ENCODE measurements around the gene PDGFRB.
"Not testable (repeated sequence)": the region's sequence is repeated elsewhere in the genome, so short reads cannot be mapped to it uniquely, and the experiment has no call there.

Gene PDGFRB

DNA sequence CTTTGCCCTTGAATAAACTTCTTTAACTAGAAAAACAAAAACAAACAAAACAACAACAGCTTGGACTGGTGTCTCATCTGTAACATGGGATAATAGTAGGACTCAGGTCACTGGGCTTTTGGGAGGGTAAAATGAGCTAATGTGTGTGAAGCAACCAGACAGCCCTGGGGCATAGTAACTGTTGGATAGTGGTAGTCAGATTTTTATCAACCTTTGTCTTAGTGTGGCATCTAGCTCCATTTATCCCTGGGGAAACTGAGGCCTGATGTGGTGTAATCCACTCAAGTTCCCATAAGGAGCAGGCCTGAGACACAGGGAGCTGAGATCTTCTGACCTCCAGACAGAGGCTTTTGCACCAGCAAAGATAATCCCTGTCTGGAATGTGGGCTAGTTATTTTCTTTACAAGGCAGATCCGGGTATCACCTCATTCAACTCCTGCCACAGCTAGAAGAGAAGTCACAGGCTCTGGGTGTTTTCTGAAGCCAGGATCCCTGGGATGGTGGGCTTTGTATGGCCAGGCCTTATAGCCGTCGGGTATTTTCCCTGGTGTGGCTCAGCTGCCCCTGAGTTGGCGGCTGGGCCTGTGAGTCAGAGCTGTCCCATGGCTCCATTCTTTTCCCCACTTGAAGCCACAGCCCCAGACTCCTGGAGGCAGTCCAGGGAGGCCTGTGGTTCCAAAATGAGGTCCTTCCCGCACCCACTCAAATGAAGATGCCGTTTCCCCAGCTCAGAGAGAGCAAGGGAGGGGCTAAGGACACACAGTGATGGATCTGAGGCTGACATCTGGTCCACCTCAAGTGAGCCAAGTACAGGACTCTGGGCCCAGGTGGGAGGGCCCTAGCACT is 43.2 kb downstream of the PDGFRB start:
- no peak for DNase-seq

DNA sequence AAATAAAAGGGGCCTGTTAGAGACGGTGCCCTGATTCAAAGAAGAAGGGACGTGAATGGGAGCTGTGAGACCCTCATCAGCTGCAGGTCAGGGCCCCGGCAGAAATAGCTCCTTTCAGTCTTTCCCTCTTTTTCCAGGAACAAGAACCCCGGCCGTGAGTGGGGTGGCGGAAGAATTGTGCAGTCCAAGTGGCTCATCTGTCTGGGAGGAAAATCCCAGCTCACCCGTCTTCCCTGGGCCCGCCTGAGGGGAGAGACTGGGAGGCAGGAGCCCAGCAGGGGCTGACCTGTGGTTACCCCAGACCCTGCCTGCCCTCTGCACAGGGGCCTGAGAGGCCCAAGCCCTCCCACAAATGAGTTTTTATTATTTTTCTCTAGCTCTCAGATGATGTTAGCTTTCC is 44.5 kb downstream of the PDGFRB start:
- no peak for DNase-seq

DNA sequence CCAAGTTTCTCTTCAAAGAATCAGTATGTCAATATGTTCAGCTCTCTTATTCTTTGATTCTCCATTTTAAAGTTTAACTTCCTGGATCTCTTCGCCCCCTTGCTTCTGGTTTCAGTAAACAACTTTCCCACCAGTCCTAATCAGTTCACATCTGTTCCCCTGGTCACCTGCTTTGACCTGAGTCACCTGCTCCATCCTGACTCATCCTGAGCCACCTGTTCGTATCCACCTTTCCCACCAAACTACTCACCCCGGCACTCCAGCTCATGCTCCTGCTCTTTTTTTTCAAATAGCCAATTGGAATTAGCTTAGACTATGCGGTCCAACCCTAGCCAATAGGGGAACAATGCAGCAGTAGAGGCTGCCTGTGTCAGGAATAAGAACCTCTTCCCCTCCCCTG is 45.7 kb downstream of the PDGFRB start:
- DNase-seq: no peak

DNA sequence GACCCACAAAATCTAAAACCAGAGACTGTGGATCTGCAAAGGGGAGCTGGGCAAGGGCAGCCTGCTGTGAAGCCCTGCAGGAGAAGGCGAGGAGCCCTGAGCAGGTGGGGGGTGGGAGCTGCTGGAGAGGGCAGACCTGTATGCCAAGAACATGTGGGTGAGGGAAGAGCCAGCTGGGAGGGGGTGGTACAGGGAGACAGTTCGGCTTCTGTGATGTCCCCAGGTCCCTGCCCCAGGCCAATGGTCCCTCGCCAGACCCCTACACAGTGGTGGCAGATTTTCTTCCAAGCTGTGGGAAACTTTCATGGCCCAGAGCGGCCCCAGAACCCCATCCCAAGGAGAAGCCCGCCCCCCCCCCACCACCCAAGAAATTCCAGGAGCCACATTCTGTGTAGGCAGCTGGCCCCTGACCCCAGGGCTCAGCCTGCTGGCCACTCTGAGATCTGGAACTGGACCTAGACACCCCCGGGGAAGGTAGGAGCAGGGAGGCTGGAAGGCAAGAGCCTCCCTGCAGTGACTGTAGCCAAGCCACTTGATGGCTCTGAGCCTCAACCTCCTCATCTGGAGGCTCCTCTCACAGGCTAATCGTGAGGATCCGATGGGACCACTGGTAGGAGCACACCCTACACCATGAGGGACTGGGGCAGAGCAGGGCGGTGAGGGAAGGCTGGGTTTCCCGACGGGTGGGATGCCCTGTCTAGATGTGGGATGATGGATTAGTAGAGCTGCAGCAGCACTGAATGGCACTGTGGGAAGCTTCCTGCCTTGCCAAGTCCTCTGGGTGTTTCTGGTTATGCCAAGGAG is 46.7 kb downstream of the PDGFRB start:
- DNase-seq: no peak

DNA sequence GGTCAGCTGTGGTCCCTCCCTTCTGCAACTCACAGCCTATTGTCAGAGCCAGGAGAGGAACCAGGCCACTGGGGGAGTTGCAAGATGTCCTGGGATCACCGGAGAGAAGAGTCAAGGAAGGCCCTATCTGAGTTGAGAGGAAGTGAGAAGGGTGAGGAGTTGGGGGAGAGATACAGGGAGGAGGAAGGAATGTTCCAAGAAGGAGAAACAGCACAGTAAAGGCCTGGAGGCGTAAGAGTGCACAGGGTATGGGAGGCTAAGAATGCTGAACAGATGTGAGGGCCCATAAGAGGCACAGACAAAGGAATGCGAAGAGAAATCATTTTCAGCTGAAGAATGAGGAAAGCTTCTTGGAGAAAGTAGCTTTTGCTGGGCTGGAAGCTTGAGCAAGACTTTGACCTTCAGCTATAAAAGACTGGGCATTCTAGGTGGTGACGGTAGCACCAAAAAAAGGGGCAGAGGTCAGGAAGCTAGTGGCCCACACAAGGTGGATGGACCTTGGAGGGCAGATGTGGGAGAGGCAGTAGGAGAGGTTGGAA is 47.7 kb downstream of the PDGFRB start:
- no peak for DNase-seq

DNA sequence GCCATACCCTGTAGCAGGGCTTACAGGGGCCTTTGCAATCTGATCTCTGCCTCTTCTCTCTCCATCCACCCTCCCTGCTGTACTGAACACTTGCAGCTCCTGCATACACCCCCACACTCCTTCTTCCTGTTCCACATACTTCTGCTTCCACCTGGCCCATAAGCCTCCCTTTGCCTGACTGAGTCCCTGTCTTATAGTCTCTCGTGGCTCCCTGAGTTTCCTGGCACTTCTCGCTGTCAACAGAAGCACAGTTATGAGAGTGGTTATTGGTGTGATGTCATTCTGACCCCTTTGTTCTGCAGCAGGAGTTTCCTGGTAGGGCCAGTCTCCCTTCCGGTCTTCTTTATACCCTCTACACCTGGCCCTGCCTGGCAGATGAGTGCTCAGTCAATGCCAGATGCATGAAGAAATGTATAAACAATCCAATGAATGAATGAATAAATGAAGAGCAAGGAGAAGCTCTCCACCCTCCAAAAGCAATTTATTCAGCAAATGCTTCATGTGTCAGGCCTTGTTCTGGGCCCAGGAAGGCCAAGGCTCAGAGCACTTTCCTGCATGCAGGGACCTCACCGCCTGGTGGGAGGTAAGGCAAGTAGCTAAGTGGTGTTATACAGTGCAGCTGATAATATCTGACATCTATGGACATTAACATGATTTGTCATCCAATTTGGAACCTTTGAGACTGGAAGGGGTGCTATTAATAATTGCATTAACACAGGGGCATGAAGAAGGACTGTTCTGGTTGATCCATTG is 48.8 kb downstream of the PDGFRB start:
- no peak for DNase-seq

DNA sequence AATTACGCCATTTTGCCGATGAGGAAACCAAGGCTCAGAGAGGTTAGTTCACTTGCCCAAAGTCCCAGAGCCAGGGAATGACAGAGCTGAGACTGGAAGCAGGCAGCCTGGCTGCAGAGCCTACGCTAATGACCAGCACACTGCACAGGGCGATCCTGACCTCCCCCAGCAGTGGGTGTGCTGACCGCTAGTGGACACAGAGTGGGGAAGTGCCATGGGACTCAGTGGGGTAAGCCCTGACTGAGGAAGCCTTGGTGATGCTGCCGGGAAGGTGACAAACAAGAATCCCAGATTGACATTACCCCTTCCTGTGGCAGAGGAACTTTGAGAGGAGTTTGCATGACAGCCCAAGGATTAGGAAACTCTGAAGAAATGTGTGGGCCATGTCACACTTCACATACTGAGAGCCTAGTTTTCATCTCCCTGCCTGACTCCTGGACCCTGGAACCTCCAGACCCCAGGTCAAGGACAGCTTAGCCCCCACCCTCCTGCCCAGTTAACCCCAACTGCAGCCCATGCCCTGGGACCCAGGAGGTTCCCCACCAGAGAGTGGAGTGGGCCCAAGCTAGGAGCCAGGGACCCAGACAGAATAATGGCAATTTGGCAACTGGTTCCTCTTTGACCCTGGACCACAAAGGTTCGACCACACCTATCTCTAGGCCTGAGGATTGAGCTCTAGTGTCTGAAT is 49.6 kb downstream of the PDGFRB start:
- DNase-seq: no peak

DNA sequence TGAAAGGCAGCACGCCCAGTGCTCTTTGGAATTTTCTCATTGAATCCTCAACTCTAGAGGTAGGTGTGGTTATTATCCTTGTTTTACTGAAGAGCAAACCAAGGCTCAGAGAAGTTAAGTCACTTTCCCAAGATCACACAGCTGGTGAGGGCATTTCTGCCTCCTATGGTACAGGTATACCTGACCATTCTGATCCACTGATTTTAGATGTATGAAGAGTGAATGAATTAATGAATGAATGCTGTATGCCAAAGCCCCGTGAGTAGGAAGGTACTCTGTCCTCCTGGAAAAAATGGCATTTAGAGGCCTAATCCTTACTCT is 51.1 kb downstream of the PDGFRB start:
- DNase-seq: no peak

DNA sequence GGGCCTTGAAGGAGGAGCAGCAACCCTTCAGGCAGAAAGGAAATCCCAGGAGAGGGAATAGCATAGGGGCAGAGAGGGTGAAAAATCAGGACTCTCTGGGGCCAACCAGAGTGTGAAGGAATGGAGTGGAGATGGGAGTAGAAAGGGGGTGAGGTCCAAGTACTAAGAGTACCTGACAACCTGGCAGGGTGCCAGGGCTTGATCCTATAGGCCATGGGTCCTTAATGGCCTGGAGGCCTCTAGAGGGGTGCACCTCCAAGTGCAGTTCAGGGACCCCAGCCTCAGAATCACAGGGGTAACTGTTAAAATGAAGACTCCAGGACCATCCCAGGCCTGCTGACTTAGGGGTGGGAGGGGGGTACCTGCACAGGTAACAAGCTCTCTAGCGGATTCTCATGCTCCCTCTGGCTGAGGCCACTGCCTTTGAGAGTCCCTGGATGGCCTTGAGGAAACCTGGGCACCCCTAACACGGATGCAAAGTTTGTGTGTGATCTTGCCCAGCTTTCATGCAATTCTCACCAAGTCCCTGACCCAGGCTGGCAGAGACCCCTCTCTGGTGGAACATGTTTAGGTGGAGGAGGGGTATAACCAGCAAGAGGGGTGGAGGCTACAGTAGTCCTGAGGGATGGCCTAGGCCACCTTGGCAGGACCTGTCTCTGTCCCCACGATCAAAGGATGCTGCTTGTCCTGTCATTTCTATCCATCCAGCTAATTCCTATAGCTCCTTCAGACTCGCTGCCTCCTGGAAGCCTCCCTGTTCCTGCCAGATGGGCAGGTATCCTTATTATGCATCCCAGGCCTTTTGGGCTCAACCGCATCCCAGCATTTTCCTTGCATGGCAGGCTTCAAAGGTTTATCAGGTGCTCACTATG is 51.7 kb downstream of the PDGFRB start:
- no peak for DNase-seq

DNA sequence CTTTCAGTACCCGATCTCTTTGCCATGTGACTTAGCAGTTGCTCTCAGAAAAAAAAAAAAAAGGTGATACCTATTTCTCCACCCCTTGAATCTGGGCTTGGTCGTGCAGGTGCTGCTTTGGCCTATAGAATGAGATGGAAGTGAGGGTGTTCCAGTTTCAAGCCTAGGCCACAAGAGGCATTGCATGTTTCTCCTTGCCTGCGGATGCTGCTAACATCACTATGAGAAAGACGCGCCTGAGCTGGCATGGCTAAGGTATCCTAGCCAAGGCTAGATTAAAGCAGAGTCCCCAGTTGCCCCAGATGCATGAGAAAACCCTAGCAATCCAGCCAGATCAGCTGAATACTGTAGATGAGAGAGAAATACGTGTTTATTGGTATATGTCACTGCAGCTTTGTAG is 54.6 kb downstream of the PDGFRB start:
- DNase-seq: no peak

DNA sequence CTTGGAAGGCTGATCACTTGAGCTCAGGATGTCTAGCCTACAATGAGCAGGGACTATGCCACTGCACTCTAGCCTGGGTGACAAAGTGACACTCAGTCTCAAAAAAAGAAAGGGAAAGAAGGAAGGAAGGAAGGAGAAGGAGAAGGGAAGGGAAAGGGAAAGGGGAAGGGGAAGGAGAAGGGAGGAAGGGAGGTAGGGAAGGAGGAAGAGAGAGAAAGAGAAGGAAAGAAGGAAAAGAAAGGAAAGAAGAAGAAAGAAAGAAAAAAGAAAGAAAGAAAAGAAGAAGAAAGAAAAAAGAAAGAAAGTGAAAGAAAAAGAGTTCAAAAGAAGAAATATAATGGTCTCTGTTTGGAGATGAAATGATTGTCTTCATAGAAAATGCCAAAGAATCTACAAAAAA is 58.5 kb downstream of the PDGFRB start:
- DNase-seq: no peak

DNA sequence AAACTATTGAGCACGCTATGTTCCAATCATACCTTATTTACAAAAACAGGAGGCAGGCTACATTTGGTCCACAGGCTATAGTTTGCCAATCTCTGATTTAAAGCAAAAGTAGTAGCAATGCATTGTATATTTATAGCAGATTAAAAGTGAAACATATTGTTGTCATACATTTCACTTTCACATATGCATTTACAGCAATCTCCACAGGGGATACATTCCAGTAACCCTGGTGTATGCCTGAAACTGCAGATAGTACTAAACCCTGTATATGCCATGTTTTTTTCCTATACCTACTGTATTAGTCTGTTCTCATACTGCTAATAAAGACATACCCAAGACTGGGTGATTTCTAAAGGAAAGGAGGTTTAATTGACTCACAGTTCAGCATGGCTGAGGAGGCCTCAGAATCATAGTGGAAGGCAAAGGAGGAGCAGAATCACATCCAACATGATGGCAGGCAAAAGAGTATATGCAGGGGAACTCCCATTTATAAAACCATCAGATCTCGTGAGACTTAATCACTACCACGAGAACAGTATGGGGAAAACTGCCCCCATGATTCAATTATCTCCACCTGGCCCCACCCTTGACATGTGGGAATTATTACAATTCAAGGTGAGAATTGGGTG is 63.4 kb downstream of the PDGFRB start:
- DNase-seq: no peak

DNA sequence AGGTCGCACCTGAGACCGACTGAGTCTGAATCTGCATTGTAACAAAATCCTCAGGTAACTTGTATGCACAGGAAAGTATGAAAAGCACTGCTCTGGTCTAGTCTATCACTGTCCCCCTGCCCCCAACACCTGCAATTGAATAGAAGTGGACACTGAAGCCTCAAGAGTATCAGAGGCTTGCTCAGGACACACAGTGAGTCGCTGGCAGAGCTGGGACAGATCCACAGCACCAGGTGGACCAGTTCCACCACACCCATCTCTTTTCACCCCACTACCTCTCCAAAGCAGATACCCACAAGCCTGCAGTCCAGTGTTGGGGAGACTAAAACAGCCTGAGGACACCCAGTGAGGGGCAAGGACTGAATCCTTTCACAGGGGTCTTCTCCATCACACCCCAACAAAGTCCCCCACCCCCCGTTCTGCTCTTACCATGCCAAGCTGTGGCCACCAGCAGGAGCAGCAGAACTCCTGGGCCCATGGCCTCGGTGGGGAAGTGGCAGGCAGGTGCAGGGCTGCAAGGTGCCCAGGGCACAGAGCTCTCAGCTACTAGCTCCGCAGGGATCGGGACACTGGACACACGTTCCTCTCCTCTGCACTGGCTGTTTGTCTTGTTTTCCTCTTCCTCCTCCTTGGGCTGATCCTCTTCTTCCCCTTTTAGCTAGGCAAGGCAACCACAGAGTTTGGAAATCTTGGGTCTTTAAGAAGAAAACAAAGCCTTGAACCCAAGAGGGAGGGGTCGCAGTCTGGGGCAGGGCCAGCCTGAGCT is 69.5 kb downstream of the PDGFRB start, which contains the start of gene CSF1R:
Gene CSF1R (minus strand): TSS at position 605 of the 766 bp plus-strand sequence. CDS start 127 bp downstream, at position 478.
- DNase-seq: no peak

DNA sequence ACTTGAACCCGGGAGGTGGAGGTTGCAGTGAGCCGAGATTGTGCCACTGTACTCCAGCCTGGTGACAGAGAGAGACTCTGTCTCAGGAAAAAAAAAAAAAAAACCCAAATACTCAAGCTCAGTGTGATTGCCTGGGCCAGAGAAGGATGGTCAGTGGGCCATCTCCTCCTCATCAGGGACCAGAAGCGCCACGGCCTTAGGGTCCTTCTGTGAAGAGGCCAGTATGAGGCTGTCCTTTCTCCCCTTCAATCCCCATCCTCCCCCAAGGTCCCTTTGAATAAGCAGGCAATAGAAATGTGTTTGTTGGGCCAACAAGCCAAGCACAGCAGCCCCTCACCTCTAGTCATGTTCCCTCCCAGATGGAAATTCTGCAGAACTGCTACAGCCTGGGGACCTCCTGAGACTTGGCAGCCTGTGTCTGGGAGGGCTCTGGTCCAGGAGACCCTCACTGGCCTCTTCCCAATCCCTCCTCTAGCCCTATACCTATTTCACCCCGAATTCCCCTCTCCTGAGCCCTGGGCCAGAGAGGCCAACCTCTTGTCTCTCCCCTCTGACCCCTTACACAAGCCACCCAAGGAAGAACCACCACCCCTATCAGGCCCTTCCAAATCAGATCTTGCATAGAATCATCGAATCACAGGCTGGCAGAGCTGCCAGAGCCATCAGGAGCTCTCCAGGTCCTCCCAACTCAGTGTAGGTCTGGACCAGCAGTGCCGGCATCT is 70.3 kb downstream of the PDGFRB start:
- no peak for DNase-seq

DNA sequence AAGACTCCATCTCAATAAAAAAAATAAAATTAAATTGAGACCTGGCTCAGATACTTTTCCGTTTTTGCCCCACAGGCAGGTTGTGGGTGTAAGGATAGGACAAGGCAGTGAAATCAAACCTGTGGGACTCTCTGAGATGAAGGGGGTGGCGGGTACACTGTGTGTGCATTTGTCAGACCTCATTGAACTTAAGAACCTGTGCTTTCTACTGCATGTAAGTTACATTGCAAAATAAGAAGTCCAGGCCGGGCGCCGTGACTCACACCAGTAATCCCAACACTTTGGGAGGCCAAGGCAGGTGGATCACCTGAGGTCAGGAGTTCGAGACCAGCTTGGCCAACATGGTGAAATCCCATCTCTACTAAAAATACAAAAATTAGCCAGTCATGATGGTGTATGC is 70.9 kb downstream of the PDGFRB start:
- not testable (repeated sequence) for DNase-seq

DNA sequence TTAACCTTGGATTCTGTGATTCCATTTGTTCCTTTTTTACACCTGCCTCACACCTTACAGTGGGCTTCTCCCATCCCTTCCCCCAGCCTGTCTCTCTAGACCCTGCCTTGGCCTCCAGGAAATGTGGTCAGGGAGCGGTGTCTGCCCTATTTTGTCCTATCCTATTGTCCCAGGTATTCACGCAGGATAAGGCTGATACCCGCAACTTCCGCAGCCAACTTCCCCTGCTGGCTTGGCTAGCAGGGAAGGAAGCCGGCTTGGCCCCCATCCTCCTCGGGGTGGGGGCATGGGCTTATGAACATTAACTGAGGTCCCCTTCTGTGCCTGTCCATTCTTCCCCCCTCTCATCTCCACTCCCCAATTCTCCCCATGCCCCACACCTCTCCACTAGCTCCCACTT is 72.8 kb downstream of the PDGFRB start:
- DNase-seq: no peak

DNA sequence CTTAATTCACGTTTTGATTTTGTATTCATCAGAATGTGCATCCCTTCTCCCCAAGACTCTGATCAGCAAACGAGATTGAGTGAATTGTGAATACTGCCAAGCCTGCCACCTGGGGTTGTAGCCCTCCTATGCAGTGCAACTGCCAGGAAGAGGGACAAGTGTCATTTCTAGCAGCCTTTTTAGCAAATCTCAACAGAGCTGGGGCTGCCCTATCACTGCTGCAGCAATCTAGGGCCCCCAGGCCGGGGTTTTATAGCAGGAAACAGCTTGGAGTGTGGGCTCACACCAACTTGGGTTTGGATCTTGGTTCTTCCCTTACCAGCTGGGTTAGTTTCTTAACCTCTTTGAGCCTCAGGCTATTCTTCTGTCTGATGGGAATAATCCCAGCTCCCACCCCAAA is 73.3 kb downstream of the PDGFRB start:
- DNase-seq: no peak

DNA sequence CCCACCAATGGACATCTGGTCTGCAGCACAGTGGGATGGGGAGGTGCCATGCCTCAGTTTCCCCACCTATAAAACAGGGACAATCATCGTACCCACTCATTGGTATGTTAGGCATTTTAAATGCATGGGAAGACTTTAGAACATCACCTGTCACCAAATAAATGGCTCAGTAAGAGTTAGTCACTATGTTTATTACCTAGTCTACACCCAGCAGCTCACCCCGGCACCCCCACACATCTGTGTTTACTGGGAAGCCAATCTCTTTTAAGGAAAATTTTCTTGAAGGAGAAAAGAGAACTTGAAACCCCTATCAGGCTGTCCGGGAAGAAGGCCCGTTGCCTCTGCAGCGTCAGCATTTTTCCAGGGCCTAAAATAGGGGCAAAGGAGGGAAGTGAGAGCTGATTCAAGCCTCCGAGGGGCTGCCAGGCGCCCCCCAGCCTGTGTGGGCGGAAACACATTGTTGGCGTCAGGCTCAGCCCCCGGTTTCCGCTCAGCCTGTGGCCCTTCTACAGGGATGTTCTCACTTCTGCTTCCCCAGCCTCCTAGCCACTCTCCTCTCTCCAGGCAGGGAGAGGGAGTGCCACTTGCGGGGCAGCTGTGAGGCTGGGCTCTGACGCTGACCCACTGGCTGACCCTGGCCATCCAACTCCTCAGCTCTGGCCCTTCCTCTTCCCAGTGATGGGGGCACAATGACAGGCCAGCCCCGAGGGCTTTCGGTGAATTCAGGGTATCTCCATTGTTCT is 73.9 kb downstream of the PDGFRB start:
- no peak for DNase-seq
